IMR-90 (cell line): Measurements from ENCODE around the gene CIDEC. TPM values are rescaled to one million over a fixed set of nuclear protein-coding genes. Genes with fewer than 3 reads are reported as not detected.

ENCODE experiments used
- ATAC-seq: fragments of 200-7000 bp; cut with Tn5 transposase; 2 replicates; pipeline ENCODE4 v1.9.1; 2020; ENCODE audit warnings: low read depth, mild to moderate bottlenecking, moderate library complexity
- BruUV-seq: library from RNA; stranded (reverse); fragments of 400-500 nt; replicated peaks from 2 replicates; lab custom pipeline; 2021; lab: Mats Ljungman, UMichigan
- CTCF ChIA-PET: fragments of 300-600 bp; formaldehyde crosslinking; extraction: SDS; loops from one replicate; lab custom pipeline; 2021; ENCODE audit warnings: antibody characterized with exemption; lab: Yijun Ruan, JAX
- POLR2A ChIA-PET: fragments of 300-600 bp; sonication (Branson Sonifier 250); formaldehyde crosslinking; loops from one replicate; lab custom pipeline; 2022; ENCODE audit warnings: antibody characterized with exemption; ENCODE audit not compliant: unreplicated experiment; lab: Charles Lee
- DNase-seq: peaks from one replicate; pipeline ENCODE4 v3.0.0; 2013
- H2AFZ ChIP-seq: replicated peaks from 2 replicates; pipeline ENCODE3; 2013; ENCODE audit warnings: low read length, mild to moderate bottlenecking; ENCODE audit not compliant: poor library complexity
- H2AK5ac ChIP-seq: 2 replicates; pipeline ENCODE4 v1.6.1; 2013; ENCODE audit warnings: low read depth, low read length, inconsistent platforms
- H2AK9ac ChIP-seq: replicated peaks from 2 replicates; pipeline ENCODE3; 2013; ENCODE audit warnings: mild to moderate bottlenecking, low read depth, low read length, moderate library complexity; ENCODE audit not compliant: poor library complexity
- H2BK120ac ChIP-seq: 2 replicates; pipeline ENCODE4 v1.6.1; 2013; ENCODE audit warnings: low read depth, low read length, inconsistent platforms
- H2BK15ac ChIP-seq: 3 replicates; pipeline ENCODE4 v1.6.1; 2013; ENCODE audit warnings: low read depth, low read length, inconsistent platforms
- H2BK20ac ChIP-seq: 2 replicates; pipeline ENCODE4 v1.6.1; 2013; ENCODE audit warnings: low read depth, mild to moderate bottlenecking, inconsistent platforms, low read length, moderate library complexity
- H2BK5ac ChIP-seq: 2 replicates; pipeline ENCODE4 v1.6.1; 2013; ENCODE audit warnings: mild to moderate bottlenecking, low read depth, low read length, inconsistent platforms; ENCODE audit not compliant: poor library complexity, severe bottlenecking
- H3K14ac ChIP-seq: replicated peaks from 2 replicates; pipeline ENCODE4 v1.6.1; 2013; ENCODE audit warnings: low read depth, low read length, inconsistent platforms
- H3K18ac ChIP-seq: 2 replicates; pipeline ENCODE4 v1.6.1; 2013; ENCODE audit warnings: low read depth, low read length, control low read depth
- H3K23ac ChIP-seq: 2 replicates; pipeline ENCODE4 v1.6.1; 2013; ENCODE audit warnings: low read depth, low read length, inconsistent platforms
- H3K27ac ChIP-seq: 2 replicates; pipeline ENCODE4 v1.5.1; 2013; ENCODE audit warnings: mild to moderate bottlenecking, control low read depth, low read length; ENCODE audit not compliant: insufficient read depth
- H3K27me3 ChIP-seq: 2 replicates; pipeline ENCODE4 v1.6.1; 2013; ENCODE audit warnings: low read length; ENCODE audit not compliant: control insufficient read depth, insufficient read depth
- H3K36me3 ChIP-seq: 2 replicates; pipeline ENCODE4 v1.6.1; 2013; ENCODE audit warnings: low read length, mixed read lengths; ENCODE audit not compliant: control insufficient read depth, insufficient read depth
- H3K4ac ChIP-seq: 2 replicates; pipeline ENCODE4 v1.6.1; 2013; ENCODE audit warnings: low read depth, low read length, inconsistent platforms
- H3K4me1 ChIP-seq: 2 replicates; pipeline ENCODE4 v1.6.1; 2013; ENCODE audit warnings: low read length, mixed read lengths; ENCODE audit not compliant: control insufficient read depth, insufficient read depth
- H3K4me2 ChIP-seq: 2 replicates; pipeline ENCODE4 v1.6.1; 2013; ENCODE audit warnings: low read depth, mild to moderate bottlenecking, control low read depth, low read length, moderate library complexity
- H3K4me3 ChIP-seq: 2 replicates; pipeline ENCODE4 v1.5.1; 2013; ENCODE audit warnings: low read depth, mild to moderate bottlenecking, control low read depth, low read length, moderate library complexity; ENCODE audit not compliant: insufficient read depth
- H3K56ac ChIP-seq: 2 replicates; pipeline ENCODE4 v1.6.1; 2013; ENCODE audit warnings: low read length, inconsistent platforms; ENCODE audit not compliant: insufficient read depth; ENCODE audit errors: extremely low read depth
- H3K79me1 ChIP-seq, 2 experiments: 2 replicates each; pipeline ENCODE4 v1.6.1; 2013; ENCODE audit warnings: low read length in 2 of 2, inconsistent platforms in 1 of 2, low read depth in 1 of 2
- H3K9ac ChIP-seq: 2 replicates; pipeline ENCODE4 v1.6.1; 2013; ENCODE audit warnings: low read depth, low read length, control low read depth
- H3K9me1 ChIP-seq: 2 replicates; pipeline ENCODE4 v1.6.1; 2013; ENCODE audit warnings: low read length, inconsistent platforms; ENCODE audit not compliant: insufficient read depth
- H3K9me3 ChIP-seq: 2 replicates; pipeline ENCODE4 v1.6.1; 2013; ENCODE audit warnings: low read length; ENCODE audit not compliant: control insufficient read depth, insufficient read depth
- H4K20me1 ChIP-seq: 2 replicates; pipeline ENCODE4 v1.6.1; 2013; ENCODE audit warnings: low read length, inconsistent platforms; ENCODE audit not compliant: insufficient read depth
- H4K5ac ChIP-seq: 2 replicates; pipeline ENCODE4 v1.6.1; 2013; ENCODE audit warnings: mild to moderate bottlenecking, low read depth, low read length, control low read depth
- H4K8ac ChIP-seq, 2 experiments: 2 replicates each; pipeline ENCODE4 v1.6.1; 2013; ENCODE audit warnings: low read depth in 2 of 2, low read length in 2 of 2, control low read depth in 1 of 2, inconsistent platforms in 1 of 2
- H4K91ac ChIP-seq: 2 replicates; pipeline ENCODE4 v1.6.1; 2013; ENCODE audit warnings: low read depth, low read length, inconsistent platforms; ENCODE audit not compliant: insufficient read depth
- BHLHE40 ChIP-seq: fragments of 150-350 bp; IDR thresholded peaks from 2 replicates; pipeline ENCODE4 v1.6.1; 2016; ENCODE audit warnings: mild to moderate bottlenecking, low read depth, low read length
- CEBPB ChIP-seq: IDR thresholded peaks from 2 replicates; pipeline ENCODE4 v1.6.1; 2012; ENCODE audit warnings: low read depth, low read length, improper control_type of control experiment
- CHD1 ChIP-seq: IDR thresholded peaks from 2 replicates; pipeline ENCODE4 v1.6.1; 2012; ENCODE audit warnings: low read depth, low read length, improper control_type of control experiment
- FOS ChIP-seq: fragments of 150-350 bp; IDR thresholded peaks from 2 replicates; pipeline ENCODE4 v1.6.1; 2016; ENCODE audit warnings: low read depth, low read length
- MAFK ChIP-seq: IDR thresholded peaks from 2 replicates; pipeline ENCODE4 v1.6.1; 2012; ENCODE audit warnings: low read depth, low read length, improper control_type of control experiment
- MAZ ChIP-seq: IDR thresholded peaks from 2 replicates; pipeline ENCODE4 v1.6.1; 2012; ENCODE audit warnings: low read depth, mild to moderate bottlenecking, low read length, improper control_type of control experiment, moderate library complexity, borderline replicate concordance
- MXI1 ChIP-seq: IDR thresholded peaks from 2 replicates; pipeline ENCODE4 v1.6.1; 2012; ENCODE audit warnings: low read depth, mild to moderate bottlenecking, low read length, moderate library complexity, borderline replicate concordance
- NFE2L2 ChIP-seq: fragments of 150-350 bp; IDR thresholded peaks from 2 replicates; pipeline ENCODE4 v1.6.1; 2016; ENCODE audit warnings: low read depth, mild to moderate bottlenecking, low read length
- POLR2A ChIP-seq: IDR thresholded peaks from 2 replicates; pipeline ENCODE4 v1.6.1; 2012; ENCODE audit warnings: mild to moderate bottlenecking, low read depth, low read length
- RAD21 ChIP-seq: IDR thresholded peaks from 2 replicates; pipeline ENCODE4 v1.6.1; 2012; ENCODE audit warnings: low read length, improper control_type of control experiment
- RCOR1 ChIP-seq: IDR thresholded peaks from 2 replicates; pipeline ENCODE4 v1.6.1; 2012; ENCODE audit warnings: mild to moderate bottlenecking, low read length, improper control_type of control experiment; ENCODE audit not compliant: insufficient replicate concordance
- RFX5 ChIP-seq: IDR thresholded peaks from 2 replicates; pipeline ENCODE4 v1.8.0; 2012; ENCODE audit warnings: low read depth, mild to moderate bottlenecking, low read length, moderate library complexity
- SMC3 ChIP-seq: fragments of 150-350 bp; IDR thresholded peaks from 2 replicates; pipeline ENCODE4 v1.6.1; 2016; ENCODE audit warnings: low read depth, mild to moderate bottlenecking, antibody characterized with exemption, low read length, moderate library complexity
- WGBS, 2 experiments: methylation state at CpG; one replicate each; pipeline versions ENCODE4 v1.1.5 to v1.1.7; 2013; ENCODE audit warnings: missing lambda C conversion rate in 2 of 2; ENCODE audit not compliant: insufficient read length in 1 of 2; ENCODE audit errors: extremely low coverage in 2 of 2; 5-methylcytosine and 5-hydroxymethylcytosine counted together
- dilution Hi-C: fragments of 300-500 bp; cut with HindIII; formaldehyde crosslinking; loops from one replicate; pipeline ENCODE4 v1.14.3; 2018; ENCODE audit warnings: low sequenced_read_pairs; ENCODE audit not compliant: unreplicated experiment
- in situ Hi-C: fragments of 300-500 bp; cut with MboI; formaldehyde crosslinking; loops from 3 replicates; pipeline ENCODE4 v1.14.3; 2019; ENCODE audit warnings: low sequenced_read_pairs, inconsistent platforms, mixed read lengths
- intact Hi-C: fragments of 100-400 bp; cut with micrococcal nuclease; formaldehyde crosslinking; loops from 2 replicates; pipeline ENCODE4 v1.10.0; 2022
- polyA plus RNA-seq, 3 experiments: library from polyadenylated mRNA; depleted of rRNA; stranded (reverse); fragments of >200 nt; gene quantifications; 2 replicates each; pipeline ENCODE4 v1.2.3, GENCODE V29; 2012; ENCODE audit warnings: low replicate concordance in 1 of 3
- total RNA-seq: library from RNA; depleted of rRNA; stranded (reverse); fragments of >200 nt; gene quantifications from 2 replicates; pipeline ENCODE4 v1.2.3, GENCODE V29; 2012
- TF ChIP-seq, protein P1 (sequence below): conservative IDR thresholded peaks from 2 replicates; pipeline ENCODE4 v1.5.1; 2012; ENCODE audit warnings: mild to moderate bottlenecking, low read depth, low read length, improper control_type of control experiment
- TF ChIP-seq, protein P2 (sequence below): fragments of 150-350 bp; IDR thresholded peaks from 2 replicates; pipeline ENCODE4 v1.6.1; 2017; ENCODE audit warnings: mild to moderate bottlenecking, antibody characterized with exemption, low read length, low read depth
- TF ChIP-seq, protein P3 (sequence below): fragments of 150-350 bp; IDR thresholded peaks from 2 replicates; pipeline ENCODE4 v1.6.1; 2016; ENCODE audit warnings: low read depth, mild to moderate bottlenecking, low read length, moderate library complexity, borderline replicate concordance

The CIDEC gene
- total and polyA plus RNA-seq, 2 of the 4 experiments (the other 2 are of a cell fraction), result 0.09 TPM; not detected in 1

DNA sequence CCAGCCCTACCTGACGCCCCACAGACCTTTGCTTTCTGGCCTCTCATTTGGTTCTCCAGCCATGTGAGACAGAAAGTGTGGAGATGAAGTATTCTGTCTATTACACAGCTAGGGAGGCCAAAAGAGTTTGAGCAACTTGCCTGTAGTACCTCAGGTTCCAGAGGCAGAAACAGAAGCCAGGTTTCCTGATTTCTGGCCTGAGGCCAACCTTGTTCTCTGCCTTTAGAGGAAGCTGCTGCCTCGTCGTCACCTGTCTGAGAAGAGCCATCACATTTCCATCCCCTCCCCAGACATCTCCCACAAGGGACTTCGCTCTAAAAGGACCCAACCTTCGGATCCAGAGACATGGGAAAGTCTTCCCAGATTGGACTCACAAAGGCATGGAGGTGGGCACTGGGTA, 26.4 kb upstream of the CIDEC start:
- Histone ChIP-seq H4K20me1 (no peaks in the 10 kb centered on the region), H2BK20ac (no peak overlapping the region), H3K14ac (no peak overlapping the region), H3K36me3 (no peaks in the 10 kb centered on the region), H3K4me2 (no peak overlapping the region), H2AK9ac (peak overlapping the region; percentile 50), H2BK5ac (no peak overlapping the region), H3K9me3 (no peaks in the 10 kb centered on the region), H2AFZ (no peak overlapping the region), H2BK120ac (no peak overlapping the region), H3K27me3 (no peaks in the 10 kb centered on the region), H3K27ac (no peak overlapping the region), H3K9me1 (peaks cover 19% of the 10 kb centered on the region), H2BK15ac (no peak overlapping the region), H4K91ac (no peak overlapping the region), H3K23ac (no peak overlapping the region), H3K56ac (no peak overlapping the region), H4K8ac (no peak overlapping the region), H3K4me1 (peaks cover 11% of the 10 kb centered on the region), H3K4me3 (no peak overlapping the region), H2AK5ac (no peak overlapping the region), H3K4ac (no peak overlapping the region), H3K18ac (no peak overlapping the region), H3K79me1 (peaks cover 0 to 14% of the 10 kb centered on the region in 2 experiments; a peak in 2 of 4 replicates), H3K9ac (no peak overlapping the region), H4K5ac (no peak overlapping the region)
- intact Hi-C loops (no loop called here), dilution Hi-C loops (no loop called here), in situ Hi-C loops (no loop called here)
- ChIA-PET POLR2A (no interaction called here), CTCF (no interaction called here)
- TF ChIP-seq POLR2A, result no peak
- no peak for TF ChIP-seq RFX5
- TF ChIP-seq SMC3, result no peak
- no peak for TF ChIP-seq RCOR1
- no peak for TF ChIP-seq FOS
- TF ChIP-seq, protein P1, sequence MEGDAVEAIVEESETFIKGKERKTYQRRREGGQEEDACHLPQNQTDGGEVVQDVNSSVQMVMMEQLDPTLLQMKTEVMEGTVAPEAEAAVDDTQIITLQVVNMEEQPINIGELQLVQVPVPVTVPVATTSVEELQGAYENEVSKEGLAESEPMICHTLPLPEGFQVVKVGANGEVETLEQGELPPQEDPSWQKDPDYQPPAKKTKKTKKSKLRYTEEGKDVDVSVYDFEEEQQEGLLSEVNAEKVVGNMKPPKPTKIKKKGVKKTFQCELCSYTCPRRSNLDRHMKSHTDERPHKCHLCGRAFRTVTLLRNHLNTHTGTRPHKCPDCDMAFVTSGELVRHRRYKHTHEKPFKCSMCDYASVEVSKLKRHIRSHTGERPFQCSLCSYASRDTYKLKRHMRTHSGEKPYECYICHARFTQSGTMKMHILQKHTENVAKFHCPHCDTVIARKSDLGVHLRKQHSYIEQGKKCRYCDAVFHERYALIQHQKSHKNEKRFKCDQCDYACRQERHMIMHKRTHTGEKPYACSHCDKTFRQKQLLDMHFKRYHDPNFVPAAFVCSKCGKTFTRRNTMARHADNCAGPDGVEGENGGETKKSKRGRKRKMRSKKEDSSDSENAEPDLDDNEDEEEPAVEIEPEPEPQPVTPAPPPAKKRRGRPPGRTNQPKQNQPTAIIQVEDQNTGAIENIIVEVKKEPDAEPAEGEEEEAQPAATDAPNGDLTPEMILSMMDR, result no peak
- no peak for TF ChIP-seq CHD1
- TF ChIP-seq, protein P2, sequence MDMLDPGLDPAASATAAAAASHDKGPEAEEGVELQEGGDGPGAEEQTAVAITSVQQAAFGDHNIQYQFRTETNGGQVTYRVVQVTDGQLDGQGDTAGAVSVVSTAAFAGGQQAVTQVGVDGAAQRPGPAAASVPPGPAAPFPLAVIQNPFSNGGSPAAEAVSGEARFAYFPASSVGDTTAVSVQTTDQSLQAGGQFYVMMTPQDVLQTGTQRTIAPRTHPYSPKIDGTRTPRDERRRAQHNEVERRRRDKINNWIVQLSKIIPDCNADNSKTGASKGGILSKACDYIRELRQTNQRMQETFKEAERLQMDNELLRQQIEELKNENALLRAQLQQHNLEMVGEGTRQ, result no peak
- TF ChIP-seq MAZ, result no peak
- no peak for TF ChIP-seq MXI1
- no peak for TF ChIP-seq CEBPB
- TF ChIP-seq BHLHE40, result no peak
- no peak for TF ChIP-seq RAD21
- TF ChIP-seq MAFK, result no peak
- TF ChIP-seq, protein P3, sequence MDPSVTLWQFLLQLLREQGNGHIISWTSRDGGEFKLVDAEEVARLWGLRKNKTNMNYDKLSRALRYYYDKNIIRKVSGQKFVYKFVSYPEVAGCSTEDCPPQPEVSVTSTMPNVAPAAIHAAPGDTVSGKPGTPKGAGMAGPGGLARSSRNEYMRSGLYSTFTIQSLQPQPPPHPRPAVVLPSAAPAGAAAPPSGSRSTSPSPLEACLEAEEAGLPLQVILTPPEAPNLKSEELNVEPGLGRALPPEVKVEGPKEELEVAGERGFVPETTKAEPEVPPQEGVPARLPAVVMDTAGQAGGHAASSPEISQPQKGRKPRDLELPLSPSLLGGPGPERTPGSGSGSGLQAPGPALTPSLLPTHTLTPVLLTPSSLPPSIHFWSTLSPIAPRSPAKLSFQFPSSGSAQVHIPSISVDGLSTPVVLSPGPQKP, result no peak
- no peak for TF ChIP-seq NFE2L2
- DNase-seq (no peak), ATAC-seq (no peak)
- no TSS peak for BruUV-seq
- WGBS, 2 experiments, result no CpG with 5 or more reads among the region's 5 CpGs
